Naive thymus-derived CD4-positive, alpha-beta T cell (primary cell): ENCODE results near the gene FAM149B1. TPM values are rescaled to one million over a fixed set of nuclear protein-coding genes. Genes with fewer than 3 reads are reported as not detected.

Experiments used
- ATAC-seq: fragments of 150-1000 bp; cut with Tn5 transposase; 2 replicates; pipeline ENCODE4 v1.10.0; 2021; ENCODE audit warnings: mild to moderate bottlenecking, moderate library complexity
- CTCF ChIA-PET: fragments of 350-600 bp; sonication (Branson Sonifier 250); formaldehyde crosslinking; loops from one replicate; lab custom pipeline; 2021; ENCODE audit warnings: antibody characterized with exemption; lab: Charles Lee
- POLR2A ChIA-PET: fragments of 350-600 bp; sonication (Branson Sonifier 250); formaldehyde crosslinking; loops from one replicate; lab custom pipeline; 2021; ENCODE audit warnings: antibody characterized with exemption, inconsistent platforms; lab: Charles Lee
- DNase-seq, 9 donors: peaks; one replicate each; pipeline versions ENCODE4 v3.0.0 to v3.0.0-alpha.2; 2020 to 2022; ENCODE audit warnings: mixed read lengths in 1 of 9
- H3K27ac ChIP-seq: one replicate; pipeline ENCODE4 v1.7.0; 2013; ENCODE audit warnings: mild to moderate bottlenecking, low read depth, low read length, moderate library complexity
- H3K27me3 ChIP-seq, 2 donors: one replicate each; pipeline ENCODE4 v1.7.0; 2013; ENCODE audit warnings: low read length in 2 of 2, mild to moderate bottlenecking in 2 of 2, moderate library complexity in 2 of 2; ENCODE audit not compliant: control insufficient read depth in 2 of 2, insufficient read depth in 2 of 2
- H3K36me3 ChIP-seq, 3 experiments: 1 replicate in 2 of 3; 2 replicates in 1 of 3; pipeline ENCODE4 v1.7.0; 2013; ENCODE audit warnings: low read length in 3 of 3, mild to moderate bottlenecking in 3 of 3, moderate library complexity in 1 of 3; ENCODE audit not compliant: insufficient read depth in 3 of 3, control insufficient read depth in 2 of 3
- H3K4me1 ChIP-seq, 2 donors: one replicate each; pipeline ENCODE4 v1.7.0; 2013; ENCODE audit warnings: low read length in 2 of 2, mild to moderate bottlenecking in 2 of 2, moderate library complexity in 1 of 2; ENCODE audit not compliant: control insufficient read depth in 2 of 2, insufficient read depth in 2 of 2
- H3K4me3 ChIP-seq: 2 replicates; pipeline ENCODE4 v1.7.0; 2013; ENCODE audit warnings: mild to moderate bottlenecking, low read length
- H3K9me3 ChIP-seq, 3 experiments: 1 replicate in 2 of 3; 2 replicates in 1 of 3; pipeline ENCODE4 v1.7.0; 2013; ENCODE audit warnings: low read length in 3 of 3; ENCODE audit not compliant: control insufficient read depth in 2 of 3
- H3K27ac Mint-ChIP-seq, 9 donors: one replicate each; pipeline ENCODE4 v1.8.0; 2020 to 2022; ENCODE audit warnings: mixed read lengths in 9 of 9, mild to moderate bottlenecking in 8 of 9, moderate library complexity in 5 of 9, inconsistent platforms in 2 of 9
- H3K27me3 Mint-ChIP-seq, 5 donors: one replicate each; pipeline ENCODE4 v1.8.0; 2021 to 2022; ENCODE audit warnings: mixed read lengths in 5 of 5, mild to moderate bottlenecking in 1 of 5
- H3K36me3 Mint-ChIP-seq, 5 donors: one replicate each; pipeline ENCODE4 v1.8.0; 2020 to 2022; ENCODE audit warnings: mixed read lengths in 5 of 5, mild to moderate bottlenecking in 3 of 5, inconsistent platforms in 1 of 5
- H3K4me1 Mint-ChIP-seq, 7 donors: one replicate each; pipeline ENCODE4 v1.8.0; 2020 to 2022; ENCODE audit warnings: mixed read lengths in 7 of 7, mild to moderate bottlenecking in 3 of 7, inconsistent platforms in 1 of 7
- H3K4me3 Mint-ChIP-seq, 10 donors: one replicate each; pipeline ENCODE4 v1.8.0; 2020 to 2022; ENCODE audit warnings: mild to moderate bottlenecking in 10 of 10, mixed read lengths in 10 of 10, moderate library complexity in 6 of 10, inconsistent platforms in 2 of 10
- H3K9me3 Mint-ChIP-seq, 11 donors: one replicate each; pipeline ENCODE4 v1.8.0; 2020 to 2022; ENCODE audit warnings: mixed read lengths in 11 of 11, mild to moderate bottlenecking in 4 of 11, inconsistent platforms in 1 of 11, moderate library complexity in 1 of 11
- intact Hi-C, 2 donors: fragments of 100-400 bp; cut with micrococcal nuclease; formaldehyde crosslinking; loops; one replicate each; pipeline ENCODE4 v1.15.1; 2023
- polyA plus RNA-seq, 2 donors: library from polyadenylated mRNA; unstranded; fragments of 300-500 nt; fragmentation: Illumina TruSeq; gene quantifications; one replicate each; pipeline ENCODE4 v1.2.3, GENCODE V29; 2021
- total RNA-seq, 6 experiments: library from RNA in 5 of 6; stranded (reverse) in 5 of 6; gene quantifications; 1 replicate in 5 of 6; 2 replicates in 1 of 6; pipeline ENCODE4 v1.2.3 and lab custom pipeline; 2021 to 2026

Gene FAM149B1
- total and polyA plus RNA-seq, 7 experiments from 2014 or later = 4.6 to 21.0 (median 15.8) TPM

DNA sequence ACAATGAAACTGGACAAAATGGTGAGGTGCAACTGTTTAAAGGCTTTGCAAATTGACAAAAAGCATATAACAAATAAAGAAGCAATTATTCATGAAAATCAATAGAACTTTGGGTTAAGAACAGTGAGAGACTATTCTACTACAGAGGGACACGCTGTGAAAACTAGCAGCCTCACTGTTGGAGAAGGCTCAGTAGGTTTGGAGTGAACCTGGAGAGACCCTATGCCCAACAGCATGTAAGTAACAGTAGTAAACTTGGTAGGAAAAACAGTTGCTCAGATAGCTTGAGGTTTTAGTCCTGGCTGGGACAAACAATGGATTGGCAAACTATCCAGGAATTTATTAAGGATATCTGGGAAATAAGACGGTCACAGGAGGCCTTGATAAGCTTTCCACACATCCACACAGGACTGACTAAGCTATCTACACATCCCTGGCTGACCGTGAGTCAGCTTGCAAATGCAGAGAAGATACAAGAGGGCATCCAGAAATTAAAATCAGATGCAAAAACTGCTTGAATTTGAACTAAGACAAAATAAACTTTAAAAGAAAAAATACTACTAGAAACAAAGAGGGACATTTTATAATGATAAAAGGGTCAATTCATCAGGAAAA, 15.9 kb downstream of the FAM149B1 start:
- peaks cover 0 to 3% (median 0%) of the 10 kb centered on the region in 7 donors for H3K4me1 Mint-ChIP-seq
- H3K4me3 Mint-ChIP-seq = no peak overlapping the region
- POLR2A ChIA-PET = no interaction called here
- no peak overlapping the region for H3K4me3 ChIP-seq
- intact Hi-C loops = no loop called here
- ATAC-seq (no peak), DNase-seq (no peak)
- H3K27me3 Mint-ChIP-seq = no peaks in the 10 kb centered on the region
- no peak overlapping the region for H3K27ac Mint-ChIP-seq
- CTCF ChIA-PET = no interaction called here
- H3K9me3 Mint-ChIP-seq = peaks cover 0 to 8% (median 0%) of the 10 kb centered on the region in 11 donors
- no peak overlapping the region for H3K27ac ChIP-seq
- H3K36me3 Mint-ChIP-seq = peaks cover 16 to 37% (median 28%) of the 10 kb centered on the region in 5 donors
- H3K36me3 ChIP-seq = peaks cover 0 to 17% (median 4%) of the 10 kb centered on the region in 3 experiments
- H3K9me3 ChIP-seq = no peaks in the 10 kb centered on the region
- no peaks in the 10 kb centered on the region for H3K4me1 ChIP-seq
- H3K27me3 ChIP-seq = no peaks in the 10 kb centered on the region

DNA sequence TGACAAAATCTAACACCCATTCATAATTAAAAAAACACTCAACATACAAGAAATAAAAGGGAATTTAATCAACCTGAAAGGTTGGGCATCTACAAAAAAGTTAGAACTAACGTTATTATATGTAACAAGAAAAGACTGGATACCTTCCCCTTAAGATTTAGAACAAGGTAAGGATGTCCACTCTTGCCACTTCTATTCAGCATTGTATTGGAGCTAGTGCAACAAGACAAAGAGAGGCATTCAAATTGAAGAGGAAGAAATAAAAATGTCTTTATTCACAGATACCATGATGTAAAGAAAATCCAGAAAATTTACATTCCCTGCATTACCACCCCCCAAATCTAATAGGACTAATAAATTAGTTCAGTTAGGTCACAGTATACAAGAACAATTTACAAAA, 18.3 kb downstream of the FAM149B1 start:
- Mint-ChIP-seq H3K27me3 (no peaks in the 10 kb centered on the region), H3K36me3 (peaks cover 11 to 26% (median 14%) of the 10 kb centered on the region in 5 donors), H3K27ac (no peak overlapping the region), H3K4me1 (peaks cover 0 to 2% (median 0%) of the 10 kb centered on the region in 7 donors), H3K4me3 (no peak overlapping the region), H3K9me3 (peaks cover 0 to 8% (median 0%) of the 10 kb centered on the region in 11 donors)
- Histone ChIP-seq H3K27me3 (no peaks in the 10 kb centered on the region), H3K4me3 (no peak overlapping the region), H3K27ac (no peak overlapping the region), H3K4me1 (no peaks in the 10 kb centered on the region), H3K36me3 (peaks cover 0 to 5% (median 0%) of the 10 kb centered on the region in 3 experiments), H3K9me3 (no peaks in the 10 kb centered on the region)
- ATAC-seq (no peak), DNase-seq (no peak)
- CTCF ChIA-PET = no interaction called here
- POLR2A ChIA-PET = no interaction called here
- intact Hi-C loops = no loop called here

DNA sequence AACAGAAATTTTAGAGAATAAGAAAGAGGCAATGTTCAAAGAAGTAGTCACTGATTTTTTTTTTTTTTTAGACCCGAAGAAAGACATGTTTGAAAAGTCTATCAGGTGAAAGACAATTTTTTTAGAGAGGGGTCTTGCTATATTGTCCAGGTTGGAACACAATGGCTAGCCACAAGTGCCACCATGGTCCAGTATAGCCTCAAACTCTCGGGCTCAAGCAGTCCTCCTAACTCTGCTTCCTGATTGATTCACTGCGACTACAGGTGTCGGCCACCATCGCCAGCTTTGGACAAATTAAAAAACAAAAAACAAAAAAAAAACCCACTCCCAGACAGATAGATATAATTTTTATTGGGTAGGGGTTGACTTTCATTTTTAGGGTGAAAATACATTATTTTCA, 22.3 kb downstream of the FAM149B1 start:
- CTCF ChIA-PET = no interaction called here
- Histone ChIP-seq H3K4me3 (no peak overlapping the region), H3K4me1 (no peaks in the 10 kb centered on the region), H3K27ac (no peak overlapping the region), H3K9me3 (no peaks in the 10 kb centered on the region), H3K27me3 (no peaks in the 10 kb centered on the region), H3K36me3 (peaks cover 0 to 3% (median 0%) of the 10 kb centered on the region in 3 experiments)
- no peak for ATAC-seq
- POLR2A ChIA-PET = no interaction called here
- Mint-ChIP-seq H3K27me3 (no peaks in the 10 kb centered on the region), H3K4me1 (no peaks in the 10 kb centered on the region), H3K4me3 (no peak overlapping the region), H3K9me3 (no peaks in the 10 kb centered on the region), H3K36me3 (peaks cover 0 to 10% (median 2%) of the 10 kb centered on the region in 5 donors), H3K27ac (no peak overlapping the region)
- no peak for DNase-seq
- intact Hi-C loops = no loop called here

DNA sequence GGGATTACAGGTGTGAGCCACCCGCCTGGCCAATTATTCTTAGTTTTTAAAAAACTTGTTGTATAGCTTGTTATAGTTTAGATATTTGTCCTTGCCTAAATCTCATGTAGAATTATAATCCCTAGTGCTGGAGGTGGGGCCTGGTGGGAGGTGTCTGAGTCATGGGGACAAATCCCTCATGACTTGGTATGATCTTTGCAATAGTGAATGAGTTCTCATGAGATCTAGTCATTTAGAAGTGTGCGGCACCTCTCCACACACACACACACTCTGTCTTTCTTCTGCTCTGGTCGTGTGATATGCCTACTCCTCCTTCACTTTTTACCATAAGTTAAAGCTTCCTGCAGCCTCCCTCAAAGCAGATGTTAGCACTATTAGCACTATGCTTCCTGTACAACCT, 37.2 kb downstream of the FAM149B1 start:
- no peak overlapping the region for H3K4me3 Mint-ChIP-seq
- intact Hi-C loops = no loop called here
- no peak overlapping the region for H3K27ac Mint-ChIP-seq
- peaks cover 0 to 7% (median 0%) of the 10 kb centered on the region in 11 donors for H3K9me3 Mint-ChIP-seq
- H3K36me3 Mint-ChIP-seq = peaks cover 4 to 36% (median 15%) of the 10 kb centered on the region in 5 donors
- H3K27me3 ChIP-seq = no peaks in the 10 kb centered on the region
- DNase-seq (no peak), ATAC-seq (no peak)
- H3K27ac ChIP-seq = no peak overlapping the region
- ChIA-PET CTCF (interaction anchor here (0.6 to 0.7 kb wide), 2 partner anchors 22 to 518 kb away, joined by 4 read pairs; no protein-coding TSS in a partner anchor), POLR2A (no interaction called here)
- no peaks in the 10 kb centered on the region for H3K27me3 Mint-ChIP-seq
- H3K4me3 ChIP-seq = no peak overlapping the region
- no peaks in the 10 kb centered on the region for H3K9me3 ChIP-seq
- H3K4me1 Mint-ChIP-seq = peaks cover 0 to 2% (median 0%) of the 10 kb centered on the region in 7 donors
- H3K4me1 ChIP-seq = no peaks in the 10 kb centered on the region
- H3K36me3 ChIP-seq = peaks cover 0 to 5% (median 0%) of the 10 kb centered on the region in 3 experiments

DNA sequence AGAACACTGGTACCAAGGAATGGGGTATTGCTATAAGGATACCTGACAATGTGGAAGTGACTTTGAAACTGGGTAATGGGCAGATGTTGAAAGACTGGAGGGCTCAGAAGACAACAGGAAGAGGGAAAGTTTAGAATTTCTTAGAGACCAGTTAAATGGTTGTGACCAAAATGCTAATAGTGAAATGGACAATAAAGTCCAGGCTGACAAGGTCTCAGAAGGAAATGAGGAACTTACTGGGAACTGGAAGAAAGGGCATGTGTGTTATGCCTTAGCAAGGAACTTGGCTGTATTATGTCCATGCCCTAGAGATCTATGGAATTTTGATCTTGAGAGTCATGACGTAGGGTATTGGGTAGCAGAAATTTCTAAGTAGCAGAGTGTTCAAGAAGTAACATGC, 38.0 kb downstream of the FAM149B1 start:
- no peak for ATAC-seq
- peaks cover 4 to 31% (median 12%) of the 10 kb centered on the region in 5 donors for H3K36me3 Mint-ChIP-seq
- no peak overlapping the region for H3K27ac Mint-ChIP-seq
- Histone ChIP-seq H3K4me3 (no peak overlapping the region), H3K27me3 (no peaks in the 10 kb centered on the region), H3K9me3 (no peaks in the 10 kb centered on the region), H3K36me3 (peaks cover 0 to 11% (median 0%) of the 10 kb centered on the region in 3 experiments), H3K27ac (no peak overlapping the region), H3K4me1 (no peaks in the 10 kb centered on the region)
- DNase-seq = no peak
- CTCF ChIA-PET = no interaction called here
- peaks cover 0 to 7% (median 0%) of the 10 kb centered on the region in 11 donors for H3K9me3 Mint-ChIP-seq
- POLR2A ChIA-PET = no interaction called here
- peaks cover 0 to 2% (median 0%) of the 10 kb centered on the region in 7 donors for H3K4me1 Mint-ChIP-seq
- H3K27me3 Mint-ChIP-seq = no peaks in the 10 kb centered on the region
- intact Hi-C loops = no loop called here
- H3K4me3 Mint-ChIP-seq = no peak overlapping the region

DNA sequence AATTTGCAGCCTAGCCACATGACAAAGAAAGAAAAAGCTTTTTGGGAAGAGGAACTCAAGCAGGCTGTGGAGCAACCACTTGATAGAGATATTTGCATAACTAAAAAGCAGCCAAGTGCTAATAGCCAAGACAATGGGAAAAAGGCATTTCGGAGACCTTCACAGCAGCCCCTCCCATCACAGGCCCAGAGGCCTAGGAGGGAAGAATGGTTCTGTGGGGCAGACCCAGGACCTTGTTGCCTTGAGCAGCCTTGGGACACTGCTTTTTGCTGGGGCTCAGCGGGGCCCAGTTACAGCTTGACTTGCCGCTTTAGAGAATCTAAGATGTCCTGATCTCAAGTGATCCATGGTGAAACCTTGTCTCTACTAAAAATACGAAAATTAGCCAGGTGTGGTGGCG, 38.5 kb downstream of the FAM149B1 start:
- Mint-ChIP-seq H3K27ac (no peak overlapping the region), H3K27me3 (no peaks in the 10 kb centered on the region), H3K4me1 (peaks cover 0 to 2% (median 0%) of the 10 kb centered on the region in 7 donors), H3K9me3 (peaks cover 0 to 7% (median 0%) of the 10 kb centered on the region in 11 donors), H3K36me3 (peaks cover 4 to 31% (median 12%) of the 10 kb centered on the region in 5 donors), H3K4me3 (no peak overlapping the region)
- CTCF ChIA-PET = no interaction called here
- Histone ChIP-seq H3K27me3 (no peaks in the 10 kb centered on the region), H3K27ac (no peak overlapping the region), H3K9me3 (no peaks in the 10 kb centered on the region), H3K4me1 (no peaks in the 10 kb centered on the region), H3K36me3 (peaks cover 0 to 11% (median 0%) of the 10 kb centered on the region in 3 experiments), H3K4me3 (no peak overlapping the region)
- intact Hi-C loops = no loop called here
- POLR2A ChIA-PET = no interaction called here
- no peak for ATAC-seq
- DNase-seq = no peak
